Activated CD4-positive, alpha-beta T cell treated with anti-CD3 and anti-CD28 coated beads for 4 hours (primary cell): Measurements from ENCODE around the gene NLGN2.
A peak's percentile ranks its signal among the peaks of the same experiment; 100 is the strongest.

Source experiments
- DNase-seq, 2 donors: peaks; one replicate each; pipeline ENCODE4 v3.0.0-alpha.2; 2020

Gene NLGN2

GRCh38 chr17:7437950-7438614 lies 30.4 kb downstream of the NLGN2 start:
- DNase-seq, result peak; percentile 55 to 64

DNA sequence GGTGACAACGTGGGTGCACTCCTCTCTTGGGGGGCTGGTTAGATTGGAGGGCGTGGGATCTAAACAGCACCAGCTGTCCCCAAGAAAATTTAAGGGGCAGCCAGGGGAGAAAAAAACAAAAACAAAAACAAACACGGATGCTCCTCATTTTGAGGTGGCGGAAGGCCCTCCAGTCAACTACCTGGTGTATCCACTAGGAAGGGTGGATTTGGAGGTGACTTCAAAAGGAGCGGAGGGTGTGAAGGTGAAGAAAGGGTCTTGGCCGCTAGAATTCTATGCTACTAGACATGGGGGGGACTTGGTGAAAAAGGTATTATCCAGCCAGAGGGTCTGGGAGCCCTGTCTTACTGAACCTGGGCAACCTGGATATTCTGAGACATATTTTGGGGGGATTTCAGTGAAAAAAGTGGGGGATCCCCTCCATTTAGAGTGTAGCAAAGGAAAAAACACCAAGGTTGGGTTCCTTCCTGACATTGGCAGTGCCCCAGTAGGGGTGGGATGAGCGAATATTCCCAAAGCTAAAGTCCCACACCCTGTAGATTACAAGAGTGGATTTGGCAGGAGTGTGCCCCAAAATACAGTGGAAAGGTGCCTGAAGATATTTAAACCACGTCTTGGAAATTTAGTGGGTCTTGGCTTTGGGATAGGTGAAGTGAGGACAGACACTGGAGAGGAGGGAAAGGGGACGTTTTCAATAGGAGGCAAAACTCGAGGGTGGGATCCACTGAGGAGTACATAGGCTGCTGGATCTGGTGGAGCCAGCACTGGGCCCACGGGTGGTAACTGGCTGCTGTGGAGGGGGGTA lies 31.2 kb downstream of the NLGN2 start:
- no peak for DNase-seq

DNA sequence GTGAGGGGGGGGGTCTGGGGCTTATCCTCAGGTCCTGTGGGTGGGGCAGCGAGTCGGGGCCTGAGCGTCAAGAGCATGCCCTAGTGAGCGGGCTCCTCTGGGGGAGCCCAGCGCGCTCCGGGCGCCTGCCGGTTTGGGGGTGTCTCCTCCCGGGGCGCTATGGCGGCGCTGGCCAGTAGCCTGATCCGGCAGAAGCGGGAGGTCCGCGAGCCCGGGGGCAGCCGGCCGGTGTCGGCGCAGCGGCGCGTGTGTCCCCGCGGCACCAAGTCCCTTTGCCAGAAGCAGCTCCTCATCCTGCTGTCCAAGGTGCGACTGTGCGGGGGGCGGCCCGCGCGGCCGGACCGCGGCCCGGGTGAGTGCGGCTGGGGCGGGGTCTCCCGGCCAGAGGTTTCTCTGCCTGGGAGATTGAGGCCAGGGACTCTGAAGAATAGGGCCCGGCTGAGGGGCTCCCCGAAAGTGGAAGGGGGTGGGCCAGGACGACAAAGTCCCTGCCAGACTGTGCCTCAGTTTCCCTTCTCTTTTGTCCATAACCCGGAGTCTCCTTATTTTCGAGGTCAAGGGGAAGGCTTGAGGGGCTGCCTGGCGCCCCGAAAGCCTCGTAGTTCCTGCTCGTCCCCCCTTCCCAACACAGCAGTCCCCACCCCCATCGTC lies 31.9 kb downstream of the NLGN2 start, which contains the start of gene FGF11:
Gene FGF11, plus strand, starts transcription at position 51 of the 651 bp plus-strand sequence. Its CDS starts 109 bp downstream, at position 160.
- DNase-seq, result no peak

DNA sequence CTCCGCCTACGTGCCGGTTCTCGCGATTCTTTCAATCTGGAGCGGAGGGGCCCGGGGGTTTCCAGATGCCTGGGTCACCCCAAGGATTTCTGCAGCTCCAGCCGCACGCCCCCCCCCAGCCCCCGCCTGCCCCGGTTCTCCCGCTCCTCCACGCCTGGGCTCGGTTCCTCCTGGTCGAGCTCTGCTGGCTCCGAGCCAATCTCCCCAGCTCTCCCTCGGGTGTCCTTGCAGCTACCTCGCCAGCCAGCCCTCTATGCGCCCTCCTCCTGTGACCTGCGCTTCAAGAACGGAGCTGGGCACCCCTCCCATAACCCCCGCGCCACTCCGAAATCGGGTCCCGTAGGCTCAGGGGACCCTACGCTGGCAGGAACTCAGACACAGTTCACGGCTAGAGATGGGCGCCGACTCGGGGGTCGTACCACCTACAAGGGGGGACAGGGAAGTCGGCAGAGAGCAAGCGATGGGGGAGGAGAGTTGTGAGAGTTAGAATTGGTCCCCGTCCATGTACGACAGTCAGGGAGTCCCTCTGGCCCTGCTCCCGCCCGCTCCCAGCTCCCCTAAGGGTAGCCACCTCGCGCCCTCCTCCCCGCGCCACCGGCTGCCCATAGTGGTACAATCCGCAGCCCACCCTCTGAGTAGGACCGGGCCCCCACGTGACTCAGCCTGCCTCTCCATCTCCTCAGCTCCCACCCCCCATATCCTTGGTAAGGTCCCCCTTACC lies 32.6 kb downstream of the NLGN2 start:
- peak; percentile 21 to 35 for DNase-seq

DNA sequence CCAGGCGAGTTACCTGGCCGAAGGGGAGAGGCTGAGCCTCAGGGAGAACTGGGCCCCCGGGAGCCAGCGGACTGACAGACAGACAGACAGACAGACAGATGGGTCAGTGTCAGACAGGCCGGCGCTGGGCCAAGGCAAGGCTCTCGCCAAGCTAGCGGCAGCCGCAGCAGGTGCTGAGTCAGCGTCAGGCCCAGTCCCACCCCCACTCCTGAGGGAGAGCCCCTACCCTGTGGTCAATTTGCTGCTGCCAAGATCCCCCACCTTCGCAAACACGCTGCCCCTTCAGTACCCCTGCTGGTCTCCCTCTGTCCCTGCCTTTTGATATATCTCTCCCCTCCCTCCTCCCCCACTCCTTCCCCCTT lies 33.2 kb downstream of the NLGN2 start:
- DNase-seq, result no peak

- DNase-seq, result no peak
Measured at GRCh38 chr17:7441266-7441665, 33.6 kb downstream of the NLGN2 start.

DNA sequence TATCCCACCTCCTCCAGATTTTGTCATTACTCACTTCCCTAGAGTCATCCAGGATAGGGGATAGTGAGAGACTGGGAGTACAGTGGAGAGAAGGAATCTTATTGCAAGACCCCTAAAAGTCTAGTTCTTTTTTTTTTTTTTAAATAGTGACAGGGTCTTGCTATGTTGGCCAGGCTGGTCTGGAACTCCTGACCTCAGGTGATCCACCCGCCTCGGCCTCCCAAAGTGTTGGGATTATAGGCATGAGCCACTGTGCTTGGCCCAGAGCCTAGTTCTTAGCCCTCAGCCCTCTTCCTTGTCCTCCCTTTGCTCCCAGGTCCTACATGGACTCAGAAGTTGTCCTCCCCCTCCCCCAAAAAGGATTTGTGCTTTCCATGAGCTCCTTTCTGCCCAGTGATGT lies 34.5 kb downstream of the NLGN2 start:
- DNase-seq, result no peak

- no peak for DNase-seq
Measured at GRCh38 chr17:7443499-7444485, 36.1 kb downstream of the NLGN2 start.

DNA sequence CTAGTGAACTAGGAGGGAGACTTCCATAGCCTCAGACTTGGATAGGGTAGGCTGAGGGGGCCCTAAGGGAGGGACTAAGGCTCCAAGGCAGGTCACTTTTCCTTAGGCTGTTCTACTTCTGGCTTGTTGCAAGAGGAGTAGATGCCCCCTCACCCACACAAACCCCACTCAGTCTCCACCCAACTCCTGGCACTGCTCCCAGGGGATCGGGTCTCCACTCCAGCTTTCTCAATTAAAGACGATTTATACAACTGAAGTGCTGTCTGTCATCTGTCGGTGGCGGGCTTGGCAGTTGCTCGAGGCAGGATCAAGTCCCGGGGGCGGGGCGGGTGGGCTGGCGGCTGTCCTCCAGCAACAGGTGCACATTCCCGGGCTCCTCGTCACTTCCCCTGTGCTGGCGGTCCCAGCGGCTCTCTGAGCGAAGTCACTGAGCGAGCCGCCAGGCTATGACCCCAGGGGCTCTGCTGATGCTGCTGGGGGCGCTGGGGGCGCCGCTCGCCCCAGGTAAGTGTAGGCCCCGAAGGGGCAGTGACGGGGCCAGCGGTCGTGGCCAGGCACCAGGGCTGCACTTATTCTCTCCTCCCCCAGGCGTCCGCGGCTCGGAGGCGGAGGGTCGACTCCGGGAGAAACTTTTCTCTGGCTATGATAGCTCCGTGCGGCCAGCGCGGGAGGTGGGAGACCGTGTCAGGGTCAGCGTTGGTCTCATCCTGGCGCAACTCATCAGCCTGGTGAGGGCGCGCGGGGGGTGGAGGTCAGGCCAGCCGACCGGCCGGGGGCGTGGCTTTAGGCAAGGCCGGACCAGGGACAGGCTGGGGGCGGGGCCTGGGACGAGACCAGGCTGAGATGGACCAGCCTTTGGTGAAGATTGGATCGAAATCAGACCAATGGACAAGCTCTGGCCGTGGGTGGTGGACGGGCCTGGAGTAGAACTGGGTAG lies 37.3 kb downstream of the NLGN2 start, which contains the start of gene CHRNB1:
Gene CHRNB1, plus strand, starts transcription at position 380 of the 937 bp plus-strand sequence. Its CDS starts 67 bp downstream, at position 447.
- no peak for DNase-seq

GRCh38 chr17:7445619-7445968 lies 37.9 kb downstream of the NLGN2 start:
- peak in 1 of 2 donors; percentile 22 for DNase-seq

DNA sequence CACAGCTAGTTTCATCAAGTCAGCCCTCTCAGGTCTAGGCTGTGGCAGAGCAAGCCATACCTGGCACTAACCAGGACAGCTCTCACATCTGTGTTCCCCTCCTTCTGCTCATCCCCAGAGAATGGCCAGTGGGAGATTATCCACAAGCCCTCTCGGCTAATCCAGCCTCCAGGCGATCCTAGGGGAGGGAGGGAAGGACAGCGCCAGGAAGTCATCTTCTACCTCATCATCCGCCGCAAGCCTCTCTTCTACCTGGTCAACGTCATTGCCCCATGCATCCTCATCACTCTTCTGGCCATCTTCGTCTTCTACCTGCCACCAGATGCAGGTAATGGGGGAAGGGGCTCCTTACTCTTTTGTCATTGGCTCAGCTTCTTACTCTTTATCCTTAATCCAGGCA lies 40.8 kb downstream of the NLGN2 start:
- DNase-seq, result no peak

GRCh38 chr17:7459961-7460545 lies 52.4 kb downstream of the NLGN2 start:
- DNase-seq, result no peak

DNA sequence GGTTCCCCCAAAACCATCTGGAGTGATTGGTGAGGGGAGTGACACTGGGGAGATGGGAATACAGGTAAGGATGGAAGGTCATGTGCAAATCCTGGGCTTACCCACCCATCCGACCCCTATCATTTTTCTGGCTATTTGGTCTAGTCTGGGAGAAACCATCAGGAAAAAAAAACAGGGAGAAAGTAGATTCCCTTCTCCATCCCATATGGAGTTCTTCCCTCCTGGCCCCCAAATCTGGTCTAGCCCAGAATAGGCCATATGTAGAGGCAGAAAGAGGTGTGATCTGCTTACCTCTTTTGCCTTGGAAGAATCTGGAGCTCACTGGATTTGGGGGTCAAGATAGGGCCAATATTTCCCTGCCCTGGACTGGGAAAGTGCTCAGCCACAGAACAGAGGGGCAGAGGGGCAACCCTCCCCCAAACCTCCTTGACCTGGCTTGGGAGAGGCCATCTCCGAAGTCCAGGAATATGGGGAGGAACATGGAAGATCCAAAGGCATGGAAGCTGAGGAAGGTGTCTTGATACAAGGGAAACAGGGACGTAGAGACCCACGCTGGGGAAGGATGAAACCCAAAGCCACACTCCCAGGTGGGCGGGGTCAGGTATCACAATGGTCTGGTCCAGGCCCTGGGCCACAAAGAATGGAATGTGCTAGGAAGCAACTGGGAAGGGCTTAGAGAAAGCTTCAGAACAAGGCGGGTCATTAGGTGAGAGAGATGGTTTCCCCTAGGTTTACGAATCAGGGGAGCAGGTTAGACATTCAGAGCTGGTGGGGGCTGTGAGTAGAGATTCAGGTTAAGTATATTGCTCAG lies 53.4 kb downstream of the NLGN2 start:
- DNase-seq, result no peak

DNA sequence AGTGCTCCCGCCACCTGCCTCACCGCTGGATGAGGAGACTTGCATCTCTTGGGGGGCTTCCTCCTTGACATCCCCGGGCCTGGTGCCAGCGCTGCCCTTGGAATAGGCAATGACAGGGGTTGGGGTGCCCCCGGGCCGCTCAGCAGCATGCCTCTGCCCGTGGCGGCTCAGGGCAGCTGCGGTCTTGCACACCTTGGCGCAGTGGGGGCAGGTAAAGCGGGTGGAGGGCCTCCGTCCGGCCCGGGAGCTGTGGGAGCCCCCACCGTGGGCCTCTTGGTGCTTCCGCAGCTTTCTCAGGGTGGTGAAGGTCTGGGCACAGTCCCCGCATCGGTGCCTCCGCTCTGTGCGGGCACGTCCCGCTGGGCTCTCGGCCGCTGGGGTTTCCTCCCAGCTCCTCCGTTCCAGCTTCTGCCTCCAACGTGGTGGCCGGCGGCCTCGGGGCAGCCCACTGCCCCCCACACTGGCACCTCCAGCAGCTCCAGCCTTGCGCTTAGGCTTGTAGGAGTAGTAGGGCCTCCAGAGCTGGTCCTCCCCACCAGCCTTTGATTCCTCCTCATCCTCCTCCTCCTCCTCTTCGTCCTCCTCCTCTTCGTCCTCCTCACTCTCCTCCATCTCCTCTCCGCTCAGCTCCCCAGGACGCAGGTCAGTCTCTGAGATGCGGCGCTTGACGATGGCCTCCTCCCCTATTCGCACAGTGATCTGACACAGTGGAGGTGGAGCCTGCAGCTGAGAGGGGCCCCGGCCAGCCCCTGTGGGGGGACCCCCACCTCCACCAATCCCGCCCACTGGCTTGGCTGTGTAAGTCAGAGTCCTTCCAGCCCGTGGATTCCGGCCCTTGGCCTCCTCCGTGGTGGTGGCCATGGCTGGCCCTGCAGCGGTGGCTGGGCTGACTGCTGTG lies 55.1 kb downstream of the NLGN2 start:
- DNase-seq, result no peak

DNA sequence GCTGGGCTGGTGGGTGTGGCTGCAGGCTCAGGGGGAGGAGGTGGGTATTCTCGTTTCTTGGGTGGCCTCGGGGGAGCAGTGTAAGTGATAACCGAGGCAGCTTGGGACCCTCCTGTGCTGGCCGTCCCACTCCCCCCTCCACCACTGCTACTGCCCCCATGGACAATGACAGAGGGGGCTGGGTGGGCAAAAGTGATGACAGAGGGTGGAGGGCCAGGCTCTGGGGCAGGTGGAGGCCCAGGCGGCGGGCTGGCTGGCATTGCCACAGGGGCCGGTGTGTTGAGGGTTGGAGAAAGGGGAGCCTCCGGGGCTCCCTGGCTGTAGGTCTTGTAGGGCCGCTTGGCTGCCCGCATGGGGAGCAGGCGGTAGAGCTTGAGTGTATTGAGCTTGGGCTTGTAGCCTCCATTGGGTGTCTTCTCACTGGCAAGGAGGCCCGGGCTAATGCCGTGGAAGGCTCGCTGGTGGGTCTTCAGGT lies 55.8 kb downstream of the NLGN2 start:
- DNase-seq, result no peak

- DNase-seq, result no peak
Measured at GRCh38 chr17:7464081-7464480, 56.4 kb downstream of the NLGN2 start.

- no peak for DNase-seq
Measured at GRCh38 chr17:7465597-7466275, 58.1 kb downstream of the NLGN2 start.

DNA sequence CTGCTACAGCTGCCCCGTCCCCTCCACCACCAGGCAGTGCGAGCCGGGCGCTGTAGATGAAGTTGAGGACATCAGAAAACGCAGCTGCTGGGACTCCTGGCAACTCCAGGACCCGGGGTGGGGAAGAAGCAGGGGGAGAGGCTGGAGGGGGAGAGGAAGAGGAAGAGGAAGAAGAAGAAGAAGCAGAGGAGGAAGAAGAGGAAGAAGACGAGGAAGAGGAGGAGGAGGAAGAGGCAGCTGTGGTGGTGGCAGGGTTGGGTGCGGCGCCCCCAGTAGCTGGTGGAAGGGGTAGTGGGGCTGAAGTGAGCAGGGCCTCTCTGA lies 58.6 kb downstream of the NLGN2 start:
- no peak for DNase-seq
